Heart right ventricle (tissue), 16 donors: ENCODE measurements around the gene DLAT. TPM values are rescaled to one million over a fixed set of nuclear protein-coding genes. Genes with fewer than 3 reads are reported as not detected.

ENCODE experiments used
- ATAC-seq, 8 donors: fragments of 200-7000 bp; cut with Tn5 transposase; one replicate each; pipeline ENCODE4 v1.9.1; 2020; ENCODE audit warnings: mild to moderate bottlenecking in 8 of 8, moderate library complexity in 8 of 8, moderate number of reproducible peaks in 1 of 8
- DNase-seq, 2 donors: peaks; one replicate each; pipeline ENCODE4 v3.0.0-alpha.2; 2020
- H3K27ac ChIP-seq, 10 donors: fragments of 200-600 bp; sonication (generic) in 2 of 10; one replicate each; pipeline versions ENCODE4 v1.5.0 to v1.8.0; 2020 to 2022; ENCODE audit warnings: mild to moderate bottlenecking in 3 of 10
- H3K27me3 ChIP-seq, 7 donors: fragments of 200-600 bp; one replicate each; pipeline ENCODE4 v1.8.0; 2021 to 2022; ENCODE audit warnings: mild to moderate bottlenecking in 2 of 7
- H3K36me3 ChIP-seq, 9 donors: fragments of 200-600 bp; sonication (generic) in 1 of 9; one replicate each; pipeline versions ENCODE4 v1.5.0 to v1.8.0; 2020 to 2022; ENCODE audit warnings: mild to moderate bottlenecking in 2 of 9
- H3K4me1 ChIP-seq, 9 donors: fragments of 200-600 bp; sonication (generic) in 1 of 9; one replicate each; pipeline versions ENCODE4 v1.5.0 to v1.8.0; 2020 to 2022; ENCODE audit warnings: mild to moderate bottlenecking in 4 of 9
- H3K4me3 ChIP-seq, 10 donors: fragments of 200-600 bp; sonication (generic) in 2 of 10; one replicate each; pipeline versions ENCODE4 v1.5.0 to v1.8.0; 2020 to 2022; ENCODE audit warnings: mild to moderate bottlenecking in 7 of 10, moderate library complexity in 2 of 10
- H3K9me3 ChIP-seq, 11 donors: fragments of 200-600 bp in 10 of 11; sonication (generic) in 2 of 11; one replicate each; pipeline versions ENCODE4 v1.5.0 to v1.8.0; 2013 to 2022; ENCODE audit warnings: mild to moderate bottlenecking in 2 of 11, control low read depth in 1 of 11, moderate library complexity in 1 of 11
- WGBS, 2 donors: extraction: QIAGEN DNeasy Blood & Tissue Kit; methylation state at CpG; one replicate each; pipeline ENCODE4 v1.1.7; 2013; ENCODE audit warnings: inconsistent platforms in 1 of 2; 5-methylcytosine and 5-hydroxymethylcytosine counted together
- intact Hi-C, 10 donors: fragments of 100-400 bp; cut with DNase I; formaldehyde crosslinking; loops; one replicate each; pipeline versions ENCODE4 v1.11.1 to v1.14.2; 2022
- polyA plus RNA-seq, 2 donors: library from polyadenylated mRNA; stranded (reverse); fragments of 200-250 nt; gene quantifications; one replicate each; pipeline ENCODE4 v1.2.3, GENCODE V29; 2013
- total RNA-seq, 10 donors: library from RNA; stranded (reverse); fragmentation: NEBNext Ultra II Directional in 3 of 10; extraction: Animal tissue kit (Norgen Biotek cat#: 25700) in 3 of 10; gene quantifications; one replicate each; pipeline versions ENCODE4 v1.2.1 to v1.2.4, GENCODE V29; 2021 to 2023
- TF ChIP-seq, protein P1 (sequence below), 9 donors: fragments of 200-600 bp; sonication (generic) in 2 of 9; IDR thresholded peaks; one replicate each; pipeline versions ENCODE4 v1.5.0 to v1.8.0; 2021 to 2022; ENCODE audit warnings: antibody characterized with exemption in 9 of 9, mild to moderate bottlenecking in 5 of 9, moderate library complexity in 1 of 9
- donor health status: Arrhythmogenic right ventricular cardiomyopathy.
- donor health status: ischemic (EF 13 %, LVEDD 7.1; RV severe dilation, severe dysfunction).
- donor health status: healthy with polysubstance abuse.
- donor health status: DM: no; HTN: yes; CAD: no.
- donor health status: DM: no; HTN: no; CAD: no.
- donor health status: ischemic (EF 25% LVEDD 6.9; RV normal size, moderate dysfunction).
- donor health status: ischemic (EF 25% LVEDD 5.7; RV mildly dilated, moderate dysfunction).
- donor health status: healthy.
- donor health status: DM: yes; HTN: yes; CAD: no.
- donor health status: Ischemic cardiomyopathy.
- donor health status: ischemic (EF 35%, LVEDD 5.7; RV mildly dilated, moderate dysfunction).
- donor health status: nonischemic (EF 11% LVEDD 7.7; RV severe dilation, severe dysfunction).
- donor health status: DM: yes; HTN: yes; CAD: no.
- donor health status: PGD.
- donor health status: ischemic (EF 29% LVEDD 5.4; RV normal size, mild dysfunction).
- donor health status: nonischemic (EF 23%, LVEDD 6.1; RV moderate dilation, normal function).

The DLAT gene
- total and polyA plus RNA-seq, 12 donors: 27.4 to 191 (median 170) TPM

DNA sequence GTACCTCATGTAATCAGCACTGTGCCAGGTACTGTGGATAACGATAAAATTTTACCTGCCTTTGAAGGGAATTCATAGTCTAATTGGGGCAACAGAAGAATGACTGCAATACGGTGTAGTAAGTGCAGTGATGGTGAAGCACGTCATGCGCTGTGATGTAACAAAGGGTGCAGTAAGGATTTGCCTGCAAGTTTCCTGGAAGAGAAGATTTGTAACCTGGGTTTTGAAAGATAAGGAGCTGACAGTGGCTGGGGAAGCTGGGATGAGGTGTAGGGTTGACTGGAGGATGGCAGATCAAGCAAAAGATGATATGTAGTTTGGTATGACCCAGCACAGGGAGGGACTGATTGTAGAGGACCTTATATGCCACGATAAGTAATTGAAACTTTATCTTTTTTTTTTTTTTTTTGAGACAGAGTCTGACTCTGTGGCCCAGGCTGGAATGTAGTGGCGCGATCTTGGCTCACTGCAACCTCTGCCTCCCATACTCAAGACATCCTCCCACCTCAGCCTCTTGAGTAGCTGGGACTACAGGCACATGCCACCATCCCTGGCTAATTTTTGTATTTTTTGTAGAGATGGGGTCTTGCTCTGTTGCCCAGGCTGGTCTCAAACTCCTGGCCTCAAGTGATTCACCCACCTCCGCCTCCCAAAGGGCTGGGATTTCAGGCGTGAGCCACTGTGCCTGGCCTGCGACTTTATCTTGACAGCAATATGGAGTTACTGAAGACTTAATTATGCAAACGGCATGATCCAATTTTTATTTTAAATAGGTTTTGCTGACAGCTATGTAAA, 72.7 kb downstream of the DLAT start:
- peaks cover 0 to 72% (median 24%) of the 10 kb centered on the region in 9 donors for H3K36me3 ChIP-seq
- no peak overlapping the region for H3K4me3 ChIP-seq
- no peak overlapping the region for H3K27ac ChIP-seq
- DNase-seq: no peak
- TF ChIP-seq, protein P1, sequence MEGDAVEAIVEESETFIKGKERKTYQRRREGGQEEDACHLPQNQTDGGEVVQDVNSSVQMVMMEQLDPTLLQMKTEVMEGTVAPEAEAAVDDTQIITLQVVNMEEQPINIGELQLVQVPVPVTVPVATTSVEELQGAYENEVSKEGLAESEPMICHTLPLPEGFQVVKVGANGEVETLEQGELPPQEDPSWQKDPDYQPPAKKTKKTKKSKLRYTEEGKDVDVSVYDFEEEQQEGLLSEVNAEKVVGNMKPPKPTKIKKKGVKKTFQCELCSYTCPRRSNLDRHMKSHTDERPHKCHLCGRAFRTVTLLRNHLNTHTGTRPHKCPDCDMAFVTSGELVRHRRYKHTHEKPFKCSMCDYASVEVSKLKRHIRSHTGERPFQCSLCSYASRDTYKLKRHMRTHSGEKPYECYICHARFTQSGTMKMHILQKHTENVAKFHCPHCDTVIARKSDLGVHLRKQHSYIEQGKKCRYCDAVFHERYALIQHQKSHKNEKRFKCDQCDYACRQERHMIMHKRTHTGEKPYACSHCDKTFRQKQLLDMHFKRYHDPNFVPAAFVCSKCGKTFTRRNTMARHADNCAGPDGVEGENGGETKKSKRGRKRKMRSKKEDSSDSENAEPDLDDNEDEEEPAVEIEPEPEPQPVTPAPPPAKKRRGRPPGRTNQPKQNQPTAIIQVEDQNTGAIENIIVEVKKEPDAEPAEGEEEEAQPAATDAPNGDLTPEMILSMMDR (IDR thresholded peaks at IDR 0.05): no peak
- WGBS, 2 donors: 89 to 90% methylated on average over 11 of the region's 11 CpGs
- ATAC-seq: no peak
- H3K9me3 ChIP-seq: no peaks in the 10 kb centered on the region
- intact Hi-C loops: no loop called here
- no peaks in the 10 kb centered on the region for H3K27me3 ChIP-seq
- H3K4me1 ChIP-seq: peaks cover 0 to 7% (median 0%) of the 10 kb centered on the region in 9 donors

- TF ChIP-seq, protein P1 (IDR thresholded peaks at IDR 0.05): no peak
- Histone ChIP-seq H3K27me3 (no peaks in the 10 kb centered on the region), H3K9me3 (no peaks in the 10 kb centered on the region), H3K36me3 (peaks cover 0 to 46% (median 15%) of the 10 kb centered on the region in 9 donors), H3K4me3 (no peak overlapping the region), H3K4me1 (peaks cover 0 to 12% (median 0%) of the 10 kb centered on the region in 9 donors), H3K27ac (no peak overlapping the region)
- intact Hi-C loops: no loop called here
- 27 to 53% methylated on average over 2 of the region's 2 CpGs for WGBS, 2 donors
- DNase-seq: no peak
- peak in 1 of 8 donors; percentile 19 for ATAC-seq
Observed at GRCh38 chr11:112100462-112100861, 75.3 kb downstream of the DLAT start.

GRCh38 chr11:112103446-112103845, 78.2 kb downstream of the DLAT start:
- Histone ChIP-seq H3K36me3 (peaks cover 0 to 22% (median 0%) of the 10 kb centered on the region in 9 donors), H3K27me3 (no peaks in the 10 kb centered on the region), H3K9me3 (no peaks in the 10 kb centered on the region), H3K4me1 (peaks cover 0 to 12% (median 0%) of the 10 kb centered on the region in 9 donors), H3K4me3 (peak overlapping the region in 1 of 10 donors; percentile 18), H3K27ac (peak overlapping the region in 1 of 10 donors; percentile 44)
- intact Hi-C loops: no loop called here
- WGBS, 2 donors: 91 to 96% methylated on average over 6 of the region's 6 CpGs
- TF ChIP-seq, protein P1 (IDR thresholded peaks at IDR 0.05): no peak
- no peak for ATAC-seq
- no peak for DNase-seq

- 96 to 97% methylated on average over 8 of the region's 8 CpGs for WGBS, 2 donors
- H3K27ac ChIP-seq: no peak overlapping the region
- TF ChIP-seq, protein P1 (IDR thresholded peaks at IDR 0.05): no peak
- H3K9me3 ChIP-seq: peaks cover 0 to 7% (median 0%) of the 10 kb centered on the region in 11 donors
- intact Hi-C loops: no loop called here
- H3K4me1 ChIP-seq: peaks cover 0 to 5% (median 0%) of the 10 kb centered on the region in 9 donors
- DNase-seq (no peak), ATAC-seq (no peak)
- no peak overlapping the region for H3K4me3 ChIP-seq
- H3K27me3 ChIP-seq: no peaks in the 10 kb centered on the region
- peaks cover 0 to 6% (median 0%) of the 10 kb centered on the region in 9 donors for H3K36me3 ChIP-seq
Observed at GRCh38 chr11:112106070-112106469, 80.9 kb downstream of the DLAT start.

Other genes starting within 250 kb of the DLAT start
- gene ALG9, start 153.8 kb upstream of the DLAT start, total RNA-seq: 10 to 100 TPM; 12.8 to 26.5 (median 17.8) TPM
- 10 to 100 TPM; 20.0 to 25.8 TPM for gene ALG9, start 153.8 kb upstream of the DLAT start, polyA plus RNA-seq
- gene FDXACB1, start 146.2 kb upstream of the DLAT start, total RNA-seq: 1 to 10 TPM; 1.1 to 2.0 (median 1.5) TPM
- gene FDXACB1, start 146.2 kb upstream of the DLAT start, polyA plus RNA-seq: 1 to 10 TPM in 1 of 2 donors, under 1 TPM in 1; 0.86 to 1.3 TPM
- 10 to 100 TPM; 17.5 to 38.5 (median 31.5) TPM for gene CFAP68, start 145.9 kb upstream of the DLAT start, total RNA-seq
- 10 to 100 TPM; 14.7 to 24.6 TPM for gene CFAP68, start 145.9 kb upstream of the DLAT start, polyA plus RNA-seq
- over 10,000 TPM in 2 of 10 donors, 1,000 to 10,000 TPM in 8; 7,877 to 10,608 (median 8,590) TPM for gene CRYAB, start 113.6 kb upstream of the DLAT start, total RNA-seq
- gene CRYAB, start 113.6 kb upstream of the DLAT start, polyA plus RNA-seq: over 10,000 TPM in 1 of 2 donors, 1,000 to 10,000 TPM in 1; 7,695 to 25,436 TPM
- 10 to 100 TPM; 18.9 to 65.4 (median 29.1) TPM for gene HSPB2, start 112.7 kb upstream of the DLAT start, total RNA-seq
- gene HSPB2, start 112.7 kb upstream of the DLAT start, polyA plus RNA-seq: 100 to 1,000 TPM in 1 of 2 donors, 10 to 100 TPM in 1; 37.7 to 136 TPM
- gene C11orf52, start 106.5 kb upstream of the DLAT start, total RNA-seq: 1 to 10 TPM in 8 of 10 donors, under 1 TPM in 2; 0.48 to 4.1 (median 1.6) TPM
- gene C11orf52, start 106.5 kb upstream of the DLAT start, polyA plus RNA-seq: 1 to 10 TPM; 3.0 to 3.2 TPM
- gene DIXDC1, start 88.1 kb upstream of the DLAT start, total RNA-seq: 10 to 100 TPM in 9 of 10 donors, 1 to 10 TPM in 1; 5.6 to 36.8 (median 28.6) TPM
- 1 to 10 TPM; 4.7 to 5.6 TPM for gene DIXDC1, start 88.1 kb upstream of the DLAT start, polyA plus RNA-seq
- gene PIH1D2, start 48.6 kb downstream of the DLAT start, total RNA-seq: 1 to 10 TPM; 1.2 to 3.5 (median 1.9) TPM
- gene PIH1D2, start 48.6 kb downstream of the DLAT start, polyA plus RNA-seq: 1 to 10 TPM; 1.0 to 2.2 TPM
- 10 to 100 TPM in 1 of 10 donors, 1 to 10 TPM in 9; 5.8 to 10.5 (median 8.0) TPM for gene NKAPD1, start 48.9 kb downstream of the DLAT start, total RNA-seq
- 1 to 10 TPM; 5.2 to 7.3 TPM for gene NKAPD1, start 48.9 kb downstream of the DLAT start, polyA plus RNA-seq
- 100 to 1,000 TPM; 142 to 194 (median 168) TPM for gene TIMM8B, start 61.3 kb downstream of the DLAT start, total RNA-seq
- 100 to 1,000 TPM; 147 to 193 TPM for gene TIMM8B, start 61.3 kb downstream of the DLAT start, polyA plus RNA-seq
- 100 to 1,000 TPM; 205 to 330 (median 279) TPM for gene SDHD, start 61.5 kb downstream of the DLAT start, total RNA-seq
- 100 to 1,000 TPM; 121 to 187 TPM for gene SDHD, start 61.5 kb downstream of the DLAT start, polyA plus RNA-seq
- gene IL18, start 138.7 kb downstream of the DLAT start, total RNA-seq: 1 to 10 TPM in 5 of 10 donors, under 1 TPM in 5; 0.28 to 5.7 (median 1.0) TPM
- 1 to 10 TPM; 1.3 to 4.2 TPM for gene IL18, start 138.7 kb downstream of the DLAT start, polyA plus RNA-seq
- 1 to 10 TPM in 1 of 10 donors, under 1 TPM in 1, not detected in 8; 0.49 to 1.6 TPM for gene TEX12, start 142.0 kb downstream of the DLAT start, total RNA-seq
- gene TEX12, start 142.0 kb downstream of the DLAT start, polyA plus RNA-seq: under 1 TPM in 1 of 2 donors, not detected in 1; 0.06 TPM
- 100 to 1,000 TPM in 3 of 10 donors, 10 to 100 TPM in 7; 46.2 to 137 (median 86.5) TPM for gene BCO2, start 150.1 kb downstream of the DLAT start, total RNA-seq
- gene BCO2, start 150.1 kb downstream of the DLAT start, polyA plus RNA-seq: 100 to 1,000 TPM in 1 of 2 donors, 10 to 100 TPM in 1; 39.3 to 132 TPM
- 10 to 100 TPM; 22.5 to 36.3 (median 26.5) TPM for gene PTS, start 201.0 kb downstream of the DLAT start, total RNA-seq
- gene PTS, start 201.0 kb downstream of the DLAT start, polyA plus RNA-seq: 10 to 100 TPM; 47.8 to 75.0 TPM
- gene PLET1, start 235.5 kb downstream of the DLAT start, total RNA-seq: not detected
- not detected for gene PLET1, start 235.5 kb downstream of the DLAT start, polyA plus RNA-seq